Measurements from ENCODE around the gene CBLB. TPM values are rescaled to one million over a fixed set of nuclear protein-coding genes. Genes with fewer than 3 reads are reported as not detected.

CBLB gene
- total RNA-seq, 1 experiment from 2014 or later: 34.3 TPM

- Histone ChIP-seq H3K27me3 (replicated peaks; ENCODE audit: control insufficient read depth, insufficient read depth, low read length) (no peaks in the 10 kb centered on the region), H3K36me3 (ENCODE audit: control insufficient read depth, insufficient read depth, low read length) (no peaks in the 10 kb centered on the region), H3K4me1 (no peaks in the 10 kb centered on the region), H3K9me3 (no peaks in the 10 kb centered on the region), H3K4me3 (ENCODE audit: low read depth, low read length) (no peak overlapping the region)
- Mint-ChIP-seq H3K4me1 (ENCODE audit: low read depth, unreplicated experiment) (no peaks in the 10 kb centered on the region), H3K27me3 (ENCODE audit: insufficient read depth, unreplicated experiment) (no peaks in the 10 kb centered on the region), H3K4me3 (ENCODE audit: unreplicated experiment) (no peak overlapping the region), H3K9me3 (ENCODE audit: unreplicated experiment) (no peaks in the 10 kb centered on the region), H3K27ac (ENCODE audit: unreplicated experiment) (no peak overlapping the region), H3K36me3 (ENCODE audit: insufficient read depth, unreplicated experiment) (no peaks in the 10 kb centered on the region)
- no peak for DNase-seq
- CTCF ChIA-PET: no interaction called here
- intact Hi-C loops (cut with micrococcal nuclease; ENCODE audit: unreplicated experiment): no loop called here
- POLR2A ChIA-PET: no interaction called here
- BruUV-seq (replicated peaks): no TSS peak
- TF ChIP-seq, protein P1, sequence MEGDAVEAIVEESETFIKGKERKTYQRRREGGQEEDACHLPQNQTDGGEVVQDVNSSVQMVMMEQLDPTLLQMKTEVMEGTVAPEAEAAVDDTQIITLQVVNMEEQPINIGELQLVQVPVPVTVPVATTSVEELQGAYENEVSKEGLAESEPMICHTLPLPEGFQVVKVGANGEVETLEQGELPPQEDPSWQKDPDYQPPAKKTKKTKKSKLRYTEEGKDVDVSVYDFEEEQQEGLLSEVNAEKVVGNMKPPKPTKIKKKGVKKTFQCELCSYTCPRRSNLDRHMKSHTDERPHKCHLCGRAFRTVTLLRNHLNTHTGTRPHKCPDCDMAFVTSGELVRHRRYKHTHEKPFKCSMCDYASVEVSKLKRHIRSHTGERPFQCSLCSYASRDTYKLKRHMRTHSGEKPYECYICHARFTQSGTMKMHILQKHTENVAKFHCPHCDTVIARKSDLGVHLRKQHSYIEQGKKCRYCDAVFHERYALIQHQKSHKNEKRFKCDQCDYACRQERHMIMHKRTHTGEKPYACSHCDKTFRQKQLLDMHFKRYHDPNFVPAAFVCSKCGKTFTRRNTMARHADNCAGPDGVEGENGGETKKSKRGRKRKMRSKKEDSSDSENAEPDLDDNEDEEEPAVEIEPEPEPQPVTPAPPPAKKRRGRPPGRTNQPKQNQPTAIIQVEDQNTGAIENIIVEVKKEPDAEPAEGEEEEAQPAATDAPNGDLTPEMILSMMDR (IDR thresholded peaks at IDR 0.05; ENCODE audit: insufficient read depth in 1 of 2, low read depth in 1 of 2, low read length in 1 of 2, severe bottlenecking in 1 of 2, unreplicated experiment in 1 of 2): no peak
These were observed 219.3 kb downstream of the CBLB start for GRCh38 chr3:105649480-105649879.

DNA sequence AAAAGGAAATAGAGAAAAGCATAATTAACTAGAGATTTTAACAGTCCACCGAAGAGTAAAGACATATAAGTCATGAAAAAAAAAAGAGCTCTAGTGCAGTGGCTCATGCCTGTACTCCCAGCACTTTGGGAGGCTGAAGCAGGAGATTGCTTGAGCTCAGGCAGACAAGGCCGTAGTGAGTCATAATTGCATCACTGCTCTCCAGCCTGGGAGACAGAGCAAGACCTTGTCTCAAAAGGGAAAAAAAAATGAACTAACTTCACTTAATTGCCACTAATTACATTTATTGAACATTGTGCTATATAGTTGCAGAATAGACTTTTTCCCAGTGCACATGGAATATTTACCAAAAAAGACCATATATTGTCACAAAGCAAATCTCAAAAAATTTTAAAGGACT, 221.8 kb downstream of the CBLB start:
- no peaks in the 10 kb centered on the region for H3K4me1 Mint-ChIP-seq (ENCODE audit: low read depth, unreplicated experiment)
- no peaks in the 10 kb centered on the region for H3K36me3 Mint-ChIP-seq (ENCODE audit: insufficient read depth, unreplicated experiment)
- H3K27me3 Mint-ChIP-seq (ENCODE audit: insufficient read depth, unreplicated experiment): no peaks in the 10 kb centered on the region
- Histone ChIP-seq H3K9me3 (no peaks in the 10 kb centered on the region), H3K4me3 (ENCODE audit: low read depth, low read length) (no peak overlapping the region), H3K36me3 (ENCODE audit: control insufficient read depth, insufficient read depth, low read length) (no peaks in the 10 kb centered on the region), H3K27me3 (replicated peaks; ENCODE audit: control insufficient read depth, insufficient read depth, low read length) (no peaks in the 10 kb centered on the region), H3K4me1 (no peaks in the 10 kb centered on the region)
- POLR2A ChIA-PET: no interaction called here
- H3K4me3 Mint-ChIP-seq (ENCODE audit: unreplicated experiment): no peak overlapping the region
- no TSS peak for BruUV-seq (replicated peaks)
- CTCF ChIA-PET: no interaction called here
- intact Hi-C loops (cut with micrococcal nuclease; ENCODE audit: unreplicated experiment): no loop called here
- peaks cover 5% of the 10 kb centered on the region for H3K9me3 Mint-ChIP-seq (ENCODE audit: unreplicated experiment)
- TF ChIP-seq, protein P1 (IDR thresholded peaks at IDR 0.05; ENCODE audit: insufficient read depth in 1 of 2, low read depth in 1 of 2, low read length in 1 of 2, severe bottlenecking in 1 of 2, unreplicated experiment in 1 of 2): no peak
- no peak overlapping the region for H3K27ac Mint-ChIP-seq (ENCODE audit: unreplicated experiment)
- DNase-seq: peak in 1 of 2 experiments; percentile 34

DNA sequence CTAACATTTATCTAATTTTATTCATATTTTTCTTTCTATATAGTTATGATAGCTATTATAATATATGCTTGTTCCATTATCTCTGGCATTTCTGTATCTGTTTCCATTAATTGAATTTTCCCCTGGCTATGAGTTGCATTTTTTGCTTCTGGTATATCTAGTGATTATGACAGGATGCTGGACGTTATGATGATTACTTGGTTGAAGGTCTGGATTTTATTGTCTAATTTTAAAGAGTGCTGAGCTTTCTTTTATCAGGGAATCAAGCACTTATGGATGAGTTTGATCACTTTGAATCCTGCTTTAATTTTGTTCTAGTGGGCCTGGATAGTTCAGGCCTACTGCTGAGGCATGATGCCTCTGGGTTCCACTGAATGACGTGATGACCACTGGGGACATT, 229.7 kb downstream of the CBLB start:
- Mint-ChIP-seq H3K4me1 (ENCODE audit: low read depth, unreplicated experiment) (no peaks in the 10 kb centered on the region), H3K27ac (ENCODE audit: unreplicated experiment) (no peak overlapping the region), H3K27me3 (ENCODE audit: insufficient read depth, unreplicated experiment) (peaks cover 2% of the 10 kb centered on the region), H3K9me3 (ENCODE audit: unreplicated experiment) (peaks cover 8% of the 10 kb centered on the region), H3K4me3 (ENCODE audit: unreplicated experiment) (no peak overlapping the region), H3K36me3 (ENCODE audit: insufficient read depth, unreplicated experiment) (no peaks in the 10 kb centered on the region)
- CTCF ChIA-PET: no interaction called here
- H3K4me1 ChIP-seq: no peaks in the 10 kb centered on the region
- H3K27me3 ChIP-seq (replicated peaks; ENCODE audit: control insufficient read depth, insufficient read depth, low read length): no peaks in the 10 kb centered on the region
- TF ChIP-seq, protein P1 (IDR thresholded peaks at IDR 0.05; ENCODE audit: insufficient read depth in 1 of 2, low read depth in 1 of 2, low read length in 1 of 2, severe bottlenecking in 1 of 2, unreplicated experiment in 1 of 2): no peak
- BruUV-seq (replicated peaks): no TSS peak
- no peaks in the 10 kb centered on the region for H3K9me3 ChIP-seq
- POLR2A ChIA-PET: no interaction called here
- no peak overlapping the region for H3K4me3 ChIP-seq (ENCODE audit: low read depth, low read length)
- H3K36me3 ChIP-seq (ENCODE audit: control insufficient read depth, insufficient read depth, low read length): no peaks in the 10 kb centered on the region
- intact Hi-C loops (cut with micrococcal nuclease; ENCODE audit: unreplicated experiment): no loop called here
- no peak for DNase-seq

Data from Caco-2 (cell line).